ENCODE data around the gene MYEF2. TPM values are rescaled to one million over a fixed set of nuclear protein-coding genes. Genes with fewer than 3 reads are reported as not detected.

MYEF2 gene, protein sequence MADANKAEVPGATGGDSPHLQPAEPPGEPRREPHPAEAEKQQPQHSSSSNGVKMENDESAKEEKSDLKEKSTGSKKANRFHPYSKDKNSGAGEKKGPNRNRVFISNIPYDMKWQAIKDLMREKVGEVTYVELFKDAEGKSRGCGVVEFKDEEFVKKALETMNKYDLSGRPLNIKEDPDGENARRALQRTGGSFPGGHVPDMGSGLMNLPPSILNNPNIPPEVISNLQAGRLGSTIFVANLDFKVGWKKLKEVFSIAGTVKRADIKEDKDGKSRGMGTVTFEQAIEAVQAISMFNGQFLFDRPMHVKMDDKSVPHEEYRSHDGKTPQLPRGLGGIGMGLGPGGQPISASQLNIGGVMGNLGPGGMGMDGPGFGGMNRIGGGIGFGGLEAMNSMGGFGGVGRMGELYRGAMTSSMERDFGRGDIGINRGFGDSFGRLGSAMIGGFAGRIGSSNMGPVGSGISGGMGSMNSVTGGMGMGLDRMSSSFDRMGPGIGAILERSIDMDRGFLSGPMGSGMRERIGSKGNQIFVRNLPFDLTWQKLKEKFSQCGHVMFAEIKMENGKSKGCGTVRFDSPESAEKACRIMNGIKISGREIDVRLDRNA
- total RNA-seq (2013; cell fraction: nucleolus; rRNA removed) = 151 and 156 TPM in 2 replicates
- 17.3 and 21.6 TPM in 2 replicates for total RNA-seq (2014; rRNA removed)
- 22.5 and 26.2 TPM in 2 replicates for total RNA-seq (2014; rRNA removed; fragmentation: Illumina TruSeq; extraction: Trizol)
- 21.8 and 26.1 TPM in 2 replicates for total RNA-seq (2021)
- polyA plus RNA-seq (2011; ENCODE audit: low read depth) = 15.4 TPM
- 47.0 and 85.1 TPM in 2 replicates for polyA plus RNA-seq (2011; rRNA removed)
- 8.8 and 8.9 TPM in 2 replicates for polyA plus RNA-seq (2011; cell fraction: cytosol; rRNA removed)
- polyA plus RNA-seq (2011; cell fraction: nucleus; rRNA removed) = 91.7 and 102 TPM in 2 replicates
- 21.0 and 26.1 TPM in 2 replicates for polyA plus RNA-seq (2012)
- polyA plus RNA-seq (2014; fragmentation: Illumina TruSeq; extraction: Trizol) = 34.1 and 45.8 TPM in 2 replicates
- polyA plus RNA-seq (2014; fragmentation: Nextera tagmentation; extraction: Ambion mirVana) = 10 to 100 TPM; 10.2 to 11.7 TPM
- 30.5 and 32.0 TPM in 2 replicates for polyA plus RNA-seq (2014; rRNA removed)
- 10 to 100 TPM in 1 of 2 experiments, 1 to 10 TPM in 1; 9.2 to 15.9 TPM for polyA plus RNA-seq (2016; fragmentation: Nextera tagmentation; extraction: Ambion mirVana)
- polyA minus RNA-seq (2011; rRNA and poly(A)+ RNA removed) = 20.8 and 24.7 TPM in 2 replicates
- 10.2 and 11.1 TPM in 2 replicates for polyA minus RNA-seq (2011; cell fraction: cytosol; rRNA and poly(A)+ RNA removed)
- polyA minus RNA-seq (2011; cell fraction: nucleus; rRNA and poly(A)+ RNA removed) = 39.9 and 57.8 TPM in 2 replicates
- Bru-seq, nascent RNA = percentile 87 among the genes with signal in this experiment
- percentile 91 among the genes with signal in this experiment for BruChase-seq, experiment 1, labeled RNA remaining after a 6-hour chase
- percentile 93 among the genes with signal in this experiment for BruChase-seq, experiment 2, labeled RNA remaining after a 2-hour chase
- long read RNA-seq, experiment 1, partial matches to known transcripts = 0 of 7 reads
- long read RNA-seq, experiment 1, other reads (novel, unspliced or antisense) = 7 of 7 reads
- long read RNA-seq, experiment 2, full-length matches to known transcripts = 2 of 10 reads
- long read RNA-seq, experiment 2, partial matches to known transcripts = 1 of 10 reads
- long read RNA-seq, experiment 2, other reads (novel, unspliced or antisense) = 7 of 10 reads

DNA sequence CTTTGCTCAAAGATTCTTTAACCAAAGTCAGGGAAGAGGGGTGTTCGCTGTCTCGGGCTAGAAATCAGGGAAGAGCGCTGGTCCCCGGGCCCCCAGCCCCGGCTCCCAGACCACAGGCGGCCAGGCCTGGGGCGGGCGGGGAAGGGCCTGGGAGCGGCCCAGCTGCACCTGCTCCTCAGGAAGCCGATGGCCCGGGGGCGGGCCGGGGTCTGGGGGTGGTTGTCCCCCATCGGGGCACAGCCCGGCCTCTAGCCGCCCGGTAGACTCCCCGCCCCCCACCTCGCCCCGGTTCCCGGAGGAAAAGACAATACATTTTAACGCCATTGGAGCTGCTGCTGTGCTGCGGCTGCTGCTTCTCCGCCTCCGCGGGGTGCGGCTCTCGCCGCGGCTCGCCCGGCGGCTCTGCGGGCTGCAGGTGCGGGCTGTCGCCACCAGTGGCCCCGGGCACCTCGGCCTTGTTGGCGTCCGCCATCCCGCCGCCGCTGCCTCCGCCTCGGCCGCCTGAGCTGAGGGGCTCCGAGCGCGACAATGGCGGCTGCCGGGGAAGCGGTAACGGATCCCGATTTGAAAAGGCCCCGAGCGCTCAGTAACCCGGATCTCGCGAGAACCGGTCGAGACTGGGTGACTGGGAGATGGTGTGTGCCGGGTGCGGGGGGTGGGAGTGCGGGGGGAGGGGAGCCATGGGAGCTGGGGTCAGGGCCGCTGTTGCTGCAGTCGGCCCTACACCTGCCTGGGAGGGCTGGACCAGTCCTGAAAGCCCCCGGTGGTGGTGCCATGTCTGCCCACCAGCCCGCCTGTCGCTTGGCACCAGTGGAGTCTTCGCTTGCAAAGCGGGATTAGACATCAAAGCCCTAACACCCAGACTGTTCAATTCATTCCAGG, at the start of gene MYEF2:
Gene MYEF2, minus strand, starts transcription at position 530 of the 882 bp plus-strand sequence. Its CDS starts 58 bp downstream, at position 472.
- DNase-seq (ENCODE audit: low read depth, low spot score) = peak; percentile 7
- peak within 1 kb of the TSS; percentile 95 for H2AFZ ChIP-seq (ENCODE audit: control insufficient read depth, low read depth, low read length)
- 3% methylated on average over 61 of the region's 71 CpGs for WGBS (ENCODE audit: insufficient coverage, insufficient replicate concordance, low lambda C conversion rate, missing lambda C conversion rate)
- FAIRE-seq = no peak
- ChIA-PET POLR2A (interaction anchor here (0.9 kb wide), 1 partner anchor 154 kb away, joined by 3 read pairs; the partner anchor contains the start of gene DUT), SMC1A (ENCODE audit: uncharacterized antibody, unreplicated experiment) (interaction anchor here (0.7 to 2.0 kb wide), 3 partner anchors 9 to 37 kb away, joined by 4 to 8 read pairs (median 4); no protein-coding TSS in a partner anchor), RAD21 (ENCODE audit: unreplicated experiment) (interaction anchor here (0.6 to 1.5 kb wide), 5 partner anchors 15 to 65 kb away, joined by 3 to 5 read pairs (median 3); no protein-coding TSS in a partner anchor), CTCF (interaction anchor here (0.6 to 1.9 kb wide), 4 partner anchors 93 to 798 kb away, joined by 3 to 5 read pairs (median 3); no protein-coding TSS in a partner anchor)
- H3K4me3 ChIP-seq = peak within 1 kb of the TSS; percentile 92
- peak; percentile 88 for ATAC-seq
- H3K36me3 ChIP-seq (ENCODE audit: control insufficient read depth in 2 of 2, insufficient read depth in 2 of 2, low read length in 1 of 2) = no peaks in the 10 kb centered on the region; a peak in 1 of 4 replicates
- peak within 1 kb of the TSS; percentile 65 for H3K27ac ChIP-seq (ENCODE audit: control insufficient read depth, insufficient read depth)
- H3K4me1 ChIP-seq (ENCODE audit: control insufficient read depth, insufficient read depth, low read length) = peaks cover 15% of the 10 kb centered on the region; the same call in 1 of the 2 replicates
- H3K9me3 ChIP-seq (replicated peaks; ENCODE audit: control insufficient read depth, insufficient read depth, low read length) = peaks cover 3% of the 10 kb centered on the region; the same call in 2 of the 3 replicates
- no TSS peak for BruUV-seq (replicated peaks)
- peak within 1 kb of the TSS; percentile 85 for H3K4me2 ChIP-seq (ENCODE audit: control insufficient read depth, insufficient read depth)
- H3K9ac ChIP-seq (ENCODE audit: control insufficient read depth, insufficient read depth, low read length) = peak within 1 kb of the TSS; percentile 81
- H3K27me3 ChIP-seq (replicated peaks in 1 of 2; ENCODE audit: control insufficient read depth in 2 of 2, insufficient read depth in 2 of 2, low read length in 1 of 2) = no peaks in the 10 kb centered on the region
- H3K79me2 ChIP-seq (ENCODE audit: control insufficient read depth, insufficient read depth, low read length) = peaks cover 33% of the 10 kb centered on the region
- in situ Hi-C loops (cut with MboI) = no loop called here
- H4K20me1 ChIP-seq (ENCODE audit: control insufficient read depth, insufficient read depth) = no peaks in the 10 kb centered on the region
- intact Hi-C loops (cut with micrococcal nuclease; ENCODE audit: unreplicated experiment) = no loop called here
- TF ChIP-seq RB1 (IDR thresholded peaks at IDR 0.05; ENCODE audit: borderline replicate concordance) (peak; percentile 69; the same call in 1 of the 2 replicates), SMARCA5 (IDR thresholded peaks at IDR 0.05) (0 out of 2 replicates have a peak, but pooled peaks have one; percentile 60), CHD2 (IDR thresholded peaks at IDR 0.05; ENCODE audit: borderline replicate concordance, low read depth, low read length) (peak; percentile 98), RAD51 (IDR thresholded peaks at IDR 0.05) (no peak), NFXL1 (IDR thresholded peaks at IDR 0.05; ENCODE audit: borderline replicate concordance) (no peak)
- TF ChIP-seq, protein P1, sequence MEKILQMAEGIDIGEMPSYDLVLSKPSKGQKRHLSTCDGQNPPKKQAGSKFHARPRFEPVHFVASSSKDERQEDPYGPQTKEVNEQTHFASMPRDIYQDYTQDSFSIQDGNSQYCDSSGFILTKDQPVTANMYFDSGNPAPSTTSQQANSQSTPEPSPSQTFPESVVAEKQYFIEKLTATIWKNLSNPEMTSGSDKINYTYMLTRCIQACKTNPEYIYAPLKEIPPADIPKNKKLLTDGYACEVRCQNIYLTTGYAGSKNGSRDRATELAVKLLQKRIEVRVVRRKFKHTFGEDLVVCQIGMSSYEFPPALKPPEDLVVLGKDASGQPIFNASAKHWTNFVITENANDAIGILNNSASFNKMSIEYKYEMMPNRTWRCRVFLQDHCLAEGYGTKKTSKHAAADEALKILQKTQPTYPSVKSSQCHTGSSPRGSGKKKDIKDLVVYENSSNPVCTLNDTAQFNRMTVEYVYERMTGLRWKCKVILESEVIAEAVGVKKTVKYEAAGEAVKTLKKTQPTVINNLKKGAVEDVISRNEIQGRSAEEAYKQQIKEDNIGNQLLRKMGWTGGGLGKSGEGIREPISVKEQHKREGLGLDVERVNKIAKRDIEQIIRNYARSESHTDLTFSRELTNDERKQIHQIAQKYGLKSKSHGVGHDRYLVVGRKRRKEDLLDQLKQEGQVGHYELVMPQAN (conservative IDR thresholded peaks at IDR 0.05) = peak; percentile 58; the same call in 1 of the 2 replicates
- TF ChIP-seq, protein P2, sequence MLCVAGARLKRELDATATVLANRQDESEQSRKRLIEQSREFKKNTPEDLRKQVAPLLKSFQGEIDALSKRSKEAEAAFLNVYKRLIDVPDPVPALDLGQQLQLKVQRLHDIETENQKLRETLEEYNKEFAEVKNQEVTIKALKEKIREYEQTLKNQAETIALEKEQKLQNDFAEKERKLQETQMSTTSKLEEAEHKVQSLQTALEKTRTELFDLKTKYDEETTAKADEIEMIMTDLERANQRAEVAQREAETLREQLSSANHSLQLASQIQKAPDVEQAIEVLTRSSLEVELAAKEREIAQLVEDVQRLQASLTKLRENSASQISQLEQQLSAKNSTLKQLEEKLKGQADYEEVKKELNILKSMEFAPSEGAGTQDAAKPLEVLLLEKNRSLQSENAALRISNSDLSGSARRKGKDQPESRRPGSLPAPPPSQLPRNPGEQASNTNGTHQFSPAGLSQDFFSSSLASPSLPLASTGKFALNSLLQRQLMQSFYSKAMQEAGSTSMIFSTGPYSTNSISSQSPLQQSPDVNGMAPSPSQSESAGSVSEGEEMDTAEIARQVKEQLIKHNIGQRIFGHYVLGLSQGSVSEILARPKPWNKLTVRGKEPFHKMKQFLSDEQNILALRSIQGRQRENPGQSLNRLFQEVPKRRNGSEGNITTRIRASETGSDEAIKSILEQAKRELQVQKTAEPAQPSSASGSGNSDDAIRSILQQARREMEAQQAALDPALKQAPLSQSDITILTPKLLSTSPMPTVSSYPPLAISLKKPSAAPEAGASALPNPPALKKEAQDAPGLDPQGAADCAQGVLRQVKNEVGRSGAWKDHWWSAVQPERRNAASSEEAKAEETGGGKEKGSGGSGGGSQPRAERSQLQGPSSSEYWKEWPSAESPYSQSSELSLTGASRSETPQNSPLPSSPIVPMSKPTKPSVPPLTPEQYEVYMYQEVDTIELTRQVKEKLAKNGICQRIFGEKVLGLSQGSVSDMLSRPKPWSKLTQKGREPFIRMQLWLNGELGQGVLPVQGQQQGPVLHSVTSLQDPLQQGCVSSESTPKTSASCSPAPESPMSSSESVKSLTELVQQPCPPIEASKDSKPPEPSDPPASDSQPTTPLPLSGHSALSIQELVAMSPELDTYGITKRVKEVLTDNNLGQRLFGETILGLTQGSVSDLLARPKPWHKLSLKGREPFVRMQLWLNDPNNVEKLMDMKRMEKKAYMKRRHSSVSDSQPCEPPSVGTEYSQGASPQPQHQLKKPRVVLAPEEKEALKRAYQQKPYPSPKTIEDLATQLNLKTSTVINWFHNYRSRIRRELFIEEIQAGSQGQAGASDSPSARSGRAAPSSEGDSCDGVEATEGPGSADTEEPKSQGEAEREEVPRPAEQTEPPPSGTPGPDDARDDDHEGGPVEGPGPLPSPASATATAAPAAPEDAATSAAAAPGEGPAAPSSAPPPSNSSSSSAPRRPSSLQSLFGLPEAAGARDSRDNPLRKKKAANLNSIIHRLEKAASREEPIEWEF (IDR thresholded peaks at IDR 0.05; ENCODE audit: insufficient replicate concordance, low read depth, low read length) = no peak
